DND-41 (cell line): ENCODE measurements around the gene ELMO2.

Experiments used
- ATAC-seq: fragments of 200-7000 bp; cut with Tn5 transposase; 3 replicates; pipeline ENCODE4 v1.9.1; 2021; ENCODE audit warnings: low read depth; ENCODE audit not compliant: insufficient read depth
- DNase-seq: peaks from one replicate; pipeline ENCODE4 v3.0.0-alpha.2; 2020
- H2AFZ ChIP-seq: 2 replicates; pipeline ENCODE4 v1.6.0; 2012; ENCODE audit warnings: low read depth, low read length
- H3K27ac ChIP-seq: 2 replicates; pipeline ENCODE4 v1.5.1; 2012; ENCODE audit warnings: low read length, inconsistent platforms
- H3K27me3 ChIP-seq: fragments of 200-600 bp; sonication (generic); 2 replicates; pipeline ENCODE4 v1.6.0; 2012; ENCODE audit warnings: low read length, mild to moderate bottlenecking, inconsistent platforms; ENCODE audit not compliant: insufficient read depth, poor library complexity
- H3K36me3 ChIP-seq: 2 replicates; pipeline ENCODE4 v1.5.1; 2012; ENCODE audit warnings: low read length, inconsistent platforms; ENCODE audit not compliant: insufficient read depth
- H3K4me1 ChIP-seq: 2 replicates; pipeline ENCODE4 v1.5.1; 2012; ENCODE audit warnings: mild to moderate bottlenecking, low read length; ENCODE audit not compliant: insufficient read depth
- H3K4me2 ChIP-seq: 2 replicates; pipeline ENCODE4 v1.6.0; 2012; ENCODE audit warnings: mild to moderate bottlenecking, moderate library complexity, low read length, inconsistent platforms; ENCODE audit not compliant: insufficient read depth
- H3K4me3 ChIP-seq, 2 experiments: fragments of 200-600 bp in 1 of 2; shearing (Covaris generic) in 1 of 2; 2 replicates each; pipeline ENCODE4 v1.5.1; 2012 to 2016; ENCODE audit warnings: inconsistent platforms in 2 of 2, low read length in 2 of 2, mild to moderate bottlenecking in 2 of 2, low read depth in 1 of 2, moderate library complexity in 1 of 2
- H3K79me2 ChIP-seq: 2 replicates; pipeline ENCODE4 v1.6.0; 2012; ENCODE audit warnings: low read length, inconsistent platforms; ENCODE audit not compliant: insufficient read depth
- H3K9ac ChIP-seq: 2 replicates; pipeline ENCODE4 v1.6.0; 2012; ENCODE audit warnings: low read depth, mild to moderate bottlenecking, inconsistent platforms, low read length, moderate library complexity
- H3K9me3 ChIP-seq: 2 replicates; pipeline ENCODE4 v1.5.1; 2012; ENCODE audit warnings: low read length, moderate library complexity, mild to moderate bottlenecking, inconsistent platforms; ENCODE audit not compliant: insufficient read depth, severe bottlenecking
- H4K20me1 ChIP-seq: 2 replicates; pipeline ENCODE4 v1.6.0; 2012; ENCODE audit warnings: low read length; ENCODE audit not compliant: insufficient read depth
- EZH2 ChIP-seq: IDR thresholded peaks from 3 replicates; pipeline ENCODE4 v1.6.1; 2012; ENCODE audit warnings: borderline replicate concordance, low read depth, mild to moderate bottlenecking, moderate library complexity, low read length, inconsistent platforms; ENCODE audit not compliant: severe bottlenecking
- TF ChIP-seq, protein P1 (sequence below): IDR thresholded peaks from 2 replicates; pipeline ENCODE4 v1.5.1; 2012; ENCODE audit warnings: borderline replicate concordance, low read length, moderate library complexity, mild to moderate bottlenecking; ENCODE audit not compliant: poor library complexity, severe bottlenecking; ENCODE audit errors: extremely low read depth

Gene ELMO2

GRCh38 chr20:46398963-46399362, 7.5 kb downstream of the ELMO2 start:
- Histone ChIP-seq H3K4me1 (peaks cover 5% of the 10 kb centered on the region; the same call in 1 of the 2 replicates), H3K9me3 (no peaks in the 10 kb centered on the region), H3K36me3 (peaks cover 37% of the 10 kb centered on the region), H4K20me1 (peaks cover 64% of the 10 kb centered on the region), H2AFZ (no peak overlapping the region), H3K4me2 (no peak overlapping the region), H3K79me2 (peaks cover 70% of the 10 kb centered on the region), H3K27ac (no peak overlapping the region), H3K4me3 (no peak overlapping the region), H3K9ac (no peak overlapping the region), H3K27me3 (no peaks in the 10 kb centered on the region)
- ATAC-seq (no peak), DNase-seq (no peak)
- TF ChIP-seq, protein P1, sequence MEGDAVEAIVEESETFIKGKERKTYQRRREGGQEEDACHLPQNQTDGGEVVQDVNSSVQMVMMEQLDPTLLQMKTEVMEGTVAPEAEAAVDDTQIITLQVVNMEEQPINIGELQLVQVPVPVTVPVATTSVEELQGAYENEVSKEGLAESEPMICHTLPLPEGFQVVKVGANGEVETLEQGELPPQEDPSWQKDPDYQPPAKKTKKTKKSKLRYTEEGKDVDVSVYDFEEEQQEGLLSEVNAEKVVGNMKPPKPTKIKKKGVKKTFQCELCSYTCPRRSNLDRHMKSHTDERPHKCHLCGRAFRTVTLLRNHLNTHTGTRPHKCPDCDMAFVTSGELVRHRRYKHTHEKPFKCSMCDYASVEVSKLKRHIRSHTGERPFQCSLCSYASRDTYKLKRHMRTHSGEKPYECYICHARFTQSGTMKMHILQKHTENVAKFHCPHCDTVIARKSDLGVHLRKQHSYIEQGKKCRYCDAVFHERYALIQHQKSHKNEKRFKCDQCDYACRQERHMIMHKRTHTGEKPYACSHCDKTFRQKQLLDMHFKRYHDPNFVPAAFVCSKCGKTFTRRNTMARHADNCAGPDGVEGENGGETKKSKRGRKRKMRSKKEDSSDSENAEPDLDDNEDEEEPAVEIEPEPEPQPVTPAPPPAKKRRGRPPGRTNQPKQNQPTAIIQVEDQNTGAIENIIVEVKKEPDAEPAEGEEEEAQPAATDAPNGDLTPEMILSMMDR: no peak
- no peak for TF ChIP-seq EZH2

- Histone ChIP-seq H3K36me3 (peaks cover 56% of the 10 kb centered on the region), H3K79me2 (peaks cover 43% of the 10 kb centered on the region)
Measured at GRCh38 chr20:46396052-46396740, 10.2 kb downstream of the ELMO2 start.

GRCh38 chr20:46394872-46395760, 11.3 kb downstream of the ELMO2 start:
- DNase-seq (no peak), ATAC-seq (no peak)
- Histone ChIP-seq H3K4me3 (no peak overlapping the region), H3K27ac (no peak overlapping the region), H2AFZ (no peak overlapping the region), H3K4me2 (no peak overlapping the region), H3K36me3 (peaks cover 67% of the 10 kb centered on the region), H3K4me1 (no peaks in the 10 kb centered on the region), H3K9ac (no peak overlapping the region), H3K79me2 (peaks cover 32% of the 10 kb centered on the region), H3K27me3 (no peaks in the 10 kb centered on the region), H3K9me3 (no peaks in the 10 kb centered on the region), H4K20me1 (peaks cover 32% of the 10 kb centered on the region; the same call in 1 of the 2 replicates)
- TF ChIP-seq EZH2: no peak
- TF ChIP-seq, protein P1: no peak

More at GRCh38 chr20:46396052-46396740, 10.2 kb downstream of the ELMO2 start:
- Histone ChIP-seq H3K4me2 (no peak overlapping the region), H3K9ac (no peak overlapping the region), H2AFZ (no peak overlapping the region), H3K27ac (no peak overlapping the region), H3K27me3 (no peaks in the 10 kb centered on the region), H4K20me1 (peaks cover 41% of the 10 kb centered on the region), H3K4me1 (no peaks in the 10 kb centered on the region), H3K4me3 (no peak overlapping the region), H3K9me3 (no peaks in the 10 kb centered on the region)
- no peak for ATAC-seq
- no peak for DNase-seq
- TF ChIP-seq, protein P1: no peak
- no peak for TF ChIP-seq EZH2
